Hepatocyte (in vitro differentiated cells): ENCODE data around the gene PCBP4. TPM values are rescaled to one million over a fixed set of nuclear protein-coding genes. Genes with fewer than 3 reads are reported as not detected.

Source experiments
- DNase-seq: peaks from one replicate; pipeline ENCODE4 v3.0.0-alpha.2; 2016; ENCODE audit warnings: low spot score
- H2AFZ ChIP-seq: fragments of 200-600 bp; sonication (generic); 2 replicates; pipeline ENCODE4 v1.6.0; 2016; ENCODE audit warnings: antibody characterized with exemption, mild to moderate bottlenecking
- H3K27ac ChIP-seq: fragments of 200-600 bp; sonication (generic); 2 replicates; pipeline ENCODE4 v1.5.1; 2016; ENCODE audit warnings: mild to moderate bottlenecking
- H3K27me3 ChIP-seq: fragments of 200-600 bp; sonication (generic); 2 replicates; pipeline ENCODE4 v1.6.1; 2016
- H3K36me3 ChIP-seq: fragments of 200-600 bp; sonication (generic); replicated peaks from 2 replicates; pipeline ENCODE4 v1.5.1; 2016; ENCODE audit warnings: low read depth; ENCODE audit not compliant: insufficient read depth
- H3K4me1 ChIP-seq: fragments of 200-600 bp; sonication (generic); 2 replicates; pipeline ENCODE4 v1.5.1; 2016; ENCODE audit warnings: mild to moderate bottlenecking, moderate library complexity; ENCODE audit not compliant: insufficient read depth
- H3K4me2 ChIP-seq: fragments of 200-600 bp; sonication (generic); 2 replicates; pipeline ENCODE4 v1.6.0; 2016
- H3K4me3 ChIP-seq: fragments of 200-600 bp; sonication (generic); 2 replicates; pipeline ENCODE4 v1.5.1; 2016; ENCODE audit warnings: mild to moderate bottlenecking
- H3K79me2 ChIP-seq: fragments of 200-600 bp; sonication (generic); 2 replicates; pipeline ENCODE4 v1.6.0; 2017; ENCODE audit warnings: mild to moderate bottlenecking
- H3K9me2 ChIP-seq: fragments of 200-600 bp; sonication (generic); replicated peaks from 2 replicates; pipeline ENCODE4 v1.6.0; 2017; ENCODE audit warnings: mild to moderate bottlenecking; ENCODE audit not compliant: insufficient read depth
- H3K9me3 ChIP-seq: fragments of 200-600 bp; sonication (generic); 2 replicates; pipeline ENCODE4 v1.5.1; 2016; ENCODE audit warnings: low read depth, mild to moderate bottlenecking
- H4K20me1 ChIP-seq: fragments of 200-600 bp; sonication (generic); 2 replicates; pipeline ENCODE4 v1.6.0; 2016; ENCODE audit warnings: mild to moderate bottlenecking; ENCODE audit not compliant: insufficient read depth, poor library complexity, severe bottlenecking
- EZH2 ChIP-seq: fragments of 200-600 bp; sonication (generic); IDR thresholded peaks from 2 replicates; pipeline ENCODE4 v1.6.1; 2016; ENCODE audit warnings: antibody characterized with exemption, mild to moderate bottlenecking, borderline replicate concordance
- EZH2phosphoT487 ChIP-seq: fragments of 200-600 bp; sonication (generic); IDR thresholded peaks from one replicate; pipeline ENCODE4 v1.6.1; 2018; ENCODE audit warnings: antibody characterized with exemption, mild to moderate bottlenecking, low read depth, moderate library complexity; ENCODE audit not compliant: unreplicated experiment, severe bottlenecking
- WGBS: methylation state at CpG from one replicate; pipeline ENCODE4 v1.1.6; 2016; ENCODE audit warnings: low lambda C conversion rate; ENCODE audit errors: missing lambda C conversion rate; 5-methylcytosine and 5-hydroxymethylcytosine counted together
- polyA plus RNA-seq: library from polyadenylated mRNA; unstranded; fragments of >200 nt; fragmentation: Nextera tagmentation; extraction: Ambion mirVana; gene quantifications from 2 replicates; pipeline ENCODE4 v1.2.1, GENCODE V29; 2016
- total RNA-seq: library from RNA; depleted of rRNA; stranded (reverse); fragments of >200 nt; gene quantifications from 2 replicates; pipeline ENCODE4 v1.2.3, GENCODE V29; 2014
- TF ChIP-seq, protein P1 (sequence below): fragments of 200-600 bp; sonication (generic); IDR thresholded peaks from 2 replicates; pipeline ENCODE4 v1.5.1; 2016; ENCODE audit warnings: antibody characterized with exemption, mild to moderate bottlenecking; ENCODE audit not compliant: poor library complexity

Gene PCBP4
- total and polyA plus RNA-seq, 2 experiments from 2014 or later = 42.4 to 60.2 TPM

DNA sequence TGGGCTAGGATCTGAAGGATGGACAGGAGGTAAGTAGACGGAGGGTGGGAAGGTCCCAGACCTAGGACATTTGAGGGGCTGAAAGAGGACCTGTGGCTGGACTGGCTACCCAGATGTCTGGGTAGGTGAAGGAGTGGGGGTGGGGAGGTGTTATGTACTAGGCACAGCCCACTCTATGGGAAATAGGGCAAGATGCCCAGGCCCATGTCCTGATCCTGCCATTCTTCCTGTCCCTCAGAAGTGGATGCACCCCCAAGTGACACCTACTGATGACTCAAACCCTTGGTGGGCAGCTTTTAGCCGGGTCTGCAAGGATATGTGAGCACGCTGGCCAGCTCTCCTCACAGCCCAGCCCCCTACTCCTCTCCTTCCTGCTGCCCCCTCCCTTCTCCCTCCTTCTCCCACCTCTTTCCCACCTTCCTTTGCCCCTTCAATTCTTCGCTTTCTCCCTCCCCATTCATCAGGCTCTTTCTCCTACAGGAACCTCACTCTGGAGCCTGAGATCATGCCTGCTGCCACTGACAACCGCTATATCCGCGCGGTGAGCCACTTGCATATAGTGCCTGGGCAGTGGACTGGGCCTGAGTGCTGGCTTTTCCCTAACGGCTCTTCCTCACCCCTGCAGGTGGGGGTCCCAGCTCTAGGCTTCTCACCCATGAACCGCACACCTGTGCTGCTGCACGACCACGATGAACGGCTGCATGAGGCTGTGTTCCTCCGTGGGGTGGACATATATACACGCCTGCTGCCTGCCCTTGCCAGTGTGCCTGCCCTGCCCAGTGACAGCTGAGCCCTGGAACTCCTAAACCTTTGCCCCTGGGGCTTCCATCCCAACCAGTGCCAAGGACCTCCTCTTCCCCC lies 21.3 kb upstream of the PCBP4 start:
- peaks cover 13% of the 10 kb centered on the region for H3K79me2 ChIP-seq
- H3K4me1 ChIP-seq = peaks cover 14% of the 10 kb centered on the region
- no peaks in the 10 kb centered on the region for H3K9me3 ChIP-seq
- 85% methylated on average over 15 of the region's 15 CpGs for WGBS
- H3K4me3 ChIP-seq = no peak overlapping the region
- TF ChIP-seq, protein P1, sequence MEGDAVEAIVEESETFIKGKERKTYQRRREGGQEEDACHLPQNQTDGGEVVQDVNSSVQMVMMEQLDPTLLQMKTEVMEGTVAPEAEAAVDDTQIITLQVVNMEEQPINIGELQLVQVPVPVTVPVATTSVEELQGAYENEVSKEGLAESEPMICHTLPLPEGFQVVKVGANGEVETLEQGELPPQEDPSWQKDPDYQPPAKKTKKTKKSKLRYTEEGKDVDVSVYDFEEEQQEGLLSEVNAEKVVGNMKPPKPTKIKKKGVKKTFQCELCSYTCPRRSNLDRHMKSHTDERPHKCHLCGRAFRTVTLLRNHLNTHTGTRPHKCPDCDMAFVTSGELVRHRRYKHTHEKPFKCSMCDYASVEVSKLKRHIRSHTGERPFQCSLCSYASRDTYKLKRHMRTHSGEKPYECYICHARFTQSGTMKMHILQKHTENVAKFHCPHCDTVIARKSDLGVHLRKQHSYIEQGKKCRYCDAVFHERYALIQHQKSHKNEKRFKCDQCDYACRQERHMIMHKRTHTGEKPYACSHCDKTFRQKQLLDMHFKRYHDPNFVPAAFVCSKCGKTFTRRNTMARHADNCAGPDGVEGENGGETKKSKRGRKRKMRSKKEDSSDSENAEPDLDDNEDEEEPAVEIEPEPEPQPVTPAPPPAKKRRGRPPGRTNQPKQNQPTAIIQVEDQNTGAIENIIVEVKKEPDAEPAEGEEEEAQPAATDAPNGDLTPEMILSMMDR = no peak
- TF ChIP-seq EZH2 = no peak
- TF ChIP-seq EZH2phosphoT487 = no peak
- H3K27me3 ChIP-seq = no peaks in the 10 kb centered on the region
- H3K27ac ChIP-seq = no peak overlapping the region
- no peaks in the 10 kb centered on the region for H3K36me3 ChIP-seq
- no peak for DNase-seq
- H2AFZ ChIP-seq = no peak overlapping the region
- H3K9me2 ChIP-seq = no peaks in the 10 kb centered on the region
- H3K4me2 ChIP-seq = no peak overlapping the region
- H4K20me1 ChIP-seq = no peaks in the 10 kb centered on the region

GRCh38 chr3:51987568-51987967 lies 20.3 kb upstream of the PCBP4 start:
- DNase-seq = no peak
- Histone ChIP-seq H3K4me3 (no peak overlapping the region), H4K20me1 (no peaks in the 10 kb centered on the region), H3K27me3 (no peaks in the 10 kb centered on the region), H3K4me2 (no peak overlapping the region), H3K9me3 (no peaks in the 10 kb centered on the region), H3K79me2 (peaks cover 11% of the 10 kb centered on the region), H3K4me1 (peaks cover 17% of the 10 kb centered on the region), H2AFZ (no peak overlapping the region), H3K9me2 (no peaks in the 10 kb centered on the region), H3K27ac (no peak overlapping the region), H3K36me3 (no peaks in the 10 kb centered on the region)
- TF ChIP-seq, protein P1 = no peak
- no peak for TF ChIP-seq EZH2phosphoT487
- TF ChIP-seq EZH2 = no peak
- 96% methylated on average over 7 of the region's 7 CpGs for WGBS

DNA sequence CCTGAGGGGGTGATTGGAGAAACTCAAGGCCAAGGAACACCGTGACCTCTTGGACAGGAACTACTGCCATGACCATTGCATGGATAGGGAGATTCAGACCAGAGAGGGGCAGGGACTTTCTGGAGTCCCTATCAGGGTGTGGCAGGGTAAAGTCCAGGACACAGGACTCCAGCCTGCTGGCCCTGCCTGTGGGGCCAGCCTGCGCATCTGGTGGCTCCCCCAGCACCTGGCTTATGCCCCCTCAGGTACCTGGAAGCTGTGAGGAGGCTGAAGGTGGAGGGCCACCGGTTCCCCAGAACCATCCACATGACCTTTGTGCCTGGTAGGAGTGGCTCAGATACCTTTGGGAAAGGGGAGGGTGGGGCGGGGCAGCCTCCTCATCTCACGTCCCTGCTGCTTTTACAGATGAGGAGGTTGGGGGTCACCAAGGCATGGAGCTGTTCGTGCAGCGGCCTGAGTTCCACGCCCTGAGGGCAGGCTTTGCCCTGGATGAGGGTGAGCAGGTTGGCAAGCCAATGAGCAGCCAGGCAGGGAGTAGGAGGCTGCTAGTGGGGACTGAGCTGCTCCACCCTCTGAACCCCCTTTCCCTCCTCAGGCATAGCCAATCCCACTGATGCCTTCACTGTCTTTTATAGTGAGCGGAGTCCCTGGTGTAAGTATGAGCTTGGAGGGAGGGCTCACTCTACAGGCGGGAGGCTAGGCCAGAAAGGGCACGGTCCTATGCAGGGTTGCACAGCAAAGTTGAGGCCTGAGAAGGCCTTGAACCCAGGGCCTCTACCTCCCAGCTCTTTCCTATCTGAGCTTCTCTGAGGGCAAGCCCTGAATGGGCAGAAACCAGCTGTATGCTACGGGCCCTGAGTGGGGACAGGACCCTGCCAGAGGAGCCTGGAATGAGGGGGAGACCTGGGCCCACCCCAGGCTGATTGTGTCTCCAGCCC lies 19.0 kb upstream of the PCBP4 start:
- H2AFZ ChIP-seq = no peak overlapping the region
- H3K4me1 ChIP-seq = peaks cover 30% of the 10 kb centered on the region
- peak; percentile 58 for DNase-seq
- H3K9me3 ChIP-seq = no peaks in the 10 kb centered on the region
- TF ChIP-seq EZH2 (no peak), EZH2phosphoT487 (no peak)
- TF ChIP-seq, protein P1 = no peak
- H3K27me3 ChIP-seq = no peaks in the 10 kb centered on the region
- no peaks in the 10 kb centered on the region for H3K36me3 ChIP-seq
- WGBS = 79% methylated on average over 12 of the region's 12 CpGs
- H4K20me1 ChIP-seq = no peaks in the 10 kb centered on the region
- H3K79me2 ChIP-seq = peaks cover 12% of the 10 kb centered on the region
- peak overlapping the region; percentile 97 for H3K27ac ChIP-seq
- no peaks in the 10 kb centered on the region for H3K9me2 ChIP-seq
- H3K4me3 ChIP-seq = no peak overlapping the region
- H3K4me2 ChIP-seq = peak overlapping the region; percentile 78
